Stimulated activated CD4-positive, alpha-beta T cell treated with anti-CD3 and anti-CD28 coated beads, Interleukin-15, amount 100 ng/mL, for 24 hours (primary cell): ENCODE measurements around the gene VSIG4.
"Not testable (repeated sequence)": the region's sequence is repeated elsewhere in the genome, so short reads cannot be mapped to it uniquely, and the experiment has no call there.

Experiments
- DNase-seq: peaks from one replicate; pipeline ENCODE4 v3.0.0-alpha.2; 2020

VSIG4 gene

DNA sequence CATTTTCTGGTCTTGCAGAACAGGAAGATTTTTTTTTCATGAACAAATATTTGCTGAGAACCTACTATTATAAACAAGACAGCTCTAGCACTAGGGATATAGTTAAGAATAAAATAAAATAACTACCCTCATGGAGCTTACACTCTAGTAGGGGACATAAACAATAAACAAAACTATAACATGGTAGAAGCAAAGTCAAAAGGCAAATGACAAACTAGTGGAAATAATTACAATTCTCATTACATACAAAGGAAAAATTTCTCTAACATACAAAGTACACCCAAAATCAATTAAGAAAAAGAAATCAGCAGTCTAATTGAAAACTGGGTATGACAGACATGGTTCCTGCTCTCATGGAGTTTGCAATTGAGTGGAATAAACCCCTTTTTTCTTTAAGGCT lies 32.0 kb downstream of the VSIG4 start:
- DNase-seq: no peak

DNA sequence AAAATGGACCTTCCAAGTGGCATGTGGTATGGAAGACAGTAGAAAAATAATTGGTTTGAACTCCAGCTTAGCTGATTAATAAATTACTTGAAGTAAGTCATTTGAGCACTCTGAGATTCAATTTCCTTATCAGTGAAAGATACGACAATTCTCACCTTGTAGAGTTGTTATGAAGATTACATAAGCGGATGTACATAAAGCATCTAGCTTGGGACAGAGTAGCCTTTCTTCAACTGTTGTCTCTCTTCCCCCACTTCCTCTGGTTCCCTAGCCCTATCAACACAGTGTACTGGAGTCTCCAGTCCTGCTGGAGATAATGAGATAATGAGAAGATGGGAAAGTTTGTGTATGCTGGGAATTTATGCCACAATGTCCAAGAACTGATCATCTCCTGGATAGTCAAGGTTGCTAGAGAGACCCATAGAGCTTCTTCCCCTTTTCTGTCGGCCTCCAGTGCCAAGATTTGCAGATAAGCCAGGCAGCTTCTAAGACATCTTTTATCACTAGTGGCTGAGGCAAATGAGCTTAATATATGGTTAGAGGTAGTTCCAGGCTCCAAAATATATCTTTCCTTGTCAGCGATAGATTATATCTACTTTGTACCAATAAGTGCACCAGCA lies 33.9 kb downstream of the VSIG4 start:
- DNase-seq: no peak

- DNase-seq: no peak
These were observed 34.7 kb downstream of the VSIG4 start for GRCh38 chrX:66004928-66005829.

DNA sequence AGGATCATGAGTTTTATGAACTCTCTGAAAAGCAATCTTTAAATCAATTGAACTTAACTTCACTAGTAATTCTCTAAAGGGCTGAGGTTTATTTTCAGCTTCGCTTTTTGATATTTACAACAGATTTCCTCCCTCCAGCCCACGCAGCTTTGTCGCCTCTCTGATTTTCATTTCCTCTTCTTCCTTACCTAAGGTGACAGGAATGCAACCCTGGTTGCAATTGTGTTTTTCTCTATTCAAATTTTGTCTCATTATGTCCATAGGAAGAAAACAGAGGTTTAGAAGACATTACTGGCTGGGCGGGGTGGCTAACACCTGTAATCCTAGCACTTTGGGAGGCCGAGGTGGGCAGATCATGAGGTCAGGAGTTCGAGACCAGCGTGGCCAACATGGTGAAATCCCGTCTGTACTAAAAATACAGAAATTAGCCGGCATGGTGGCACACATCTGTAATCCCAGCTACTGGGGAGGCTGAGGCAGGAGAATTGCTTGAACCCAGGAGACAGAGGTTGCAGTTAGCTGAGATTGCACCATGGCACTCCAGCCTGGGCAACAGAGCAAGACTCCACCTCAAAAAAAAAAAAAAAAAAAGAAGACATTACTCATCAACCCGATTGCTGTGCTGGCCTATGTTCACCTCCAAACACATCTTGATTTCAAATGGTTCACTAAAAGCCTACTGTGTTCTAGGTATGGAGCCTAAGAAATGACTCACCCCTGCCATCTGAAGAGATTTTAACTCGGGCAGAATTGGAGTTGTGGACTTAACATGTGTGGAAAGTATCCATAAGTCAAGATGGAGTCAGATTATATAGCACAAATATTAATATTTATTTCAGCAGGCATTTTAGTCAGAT lies 36.8 kb downstream of the VSIG4 start:
- no peak for DNase-seq

DNA sequence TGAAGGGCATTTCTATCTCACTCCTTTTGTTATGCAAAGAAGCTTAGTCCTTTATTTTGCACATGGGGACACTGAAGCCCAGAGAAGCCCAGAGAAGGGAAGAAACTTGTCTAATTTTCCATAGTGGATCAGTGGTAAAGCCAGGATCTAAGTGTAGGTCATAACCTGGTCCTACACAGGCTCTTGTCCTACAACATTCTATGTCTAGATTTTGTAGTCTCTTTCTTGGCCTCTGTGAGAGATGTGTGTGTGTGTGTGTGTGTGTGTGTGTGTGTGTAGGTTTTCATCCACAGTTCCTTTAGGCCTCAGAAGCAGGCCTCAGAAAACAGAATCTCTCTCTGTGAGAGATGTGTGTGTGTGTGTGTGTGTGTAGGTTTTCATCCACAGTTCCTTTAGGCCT lies 38.3 kb downstream of the VSIG4 start:
- DNase-seq: no peak

DNA sequence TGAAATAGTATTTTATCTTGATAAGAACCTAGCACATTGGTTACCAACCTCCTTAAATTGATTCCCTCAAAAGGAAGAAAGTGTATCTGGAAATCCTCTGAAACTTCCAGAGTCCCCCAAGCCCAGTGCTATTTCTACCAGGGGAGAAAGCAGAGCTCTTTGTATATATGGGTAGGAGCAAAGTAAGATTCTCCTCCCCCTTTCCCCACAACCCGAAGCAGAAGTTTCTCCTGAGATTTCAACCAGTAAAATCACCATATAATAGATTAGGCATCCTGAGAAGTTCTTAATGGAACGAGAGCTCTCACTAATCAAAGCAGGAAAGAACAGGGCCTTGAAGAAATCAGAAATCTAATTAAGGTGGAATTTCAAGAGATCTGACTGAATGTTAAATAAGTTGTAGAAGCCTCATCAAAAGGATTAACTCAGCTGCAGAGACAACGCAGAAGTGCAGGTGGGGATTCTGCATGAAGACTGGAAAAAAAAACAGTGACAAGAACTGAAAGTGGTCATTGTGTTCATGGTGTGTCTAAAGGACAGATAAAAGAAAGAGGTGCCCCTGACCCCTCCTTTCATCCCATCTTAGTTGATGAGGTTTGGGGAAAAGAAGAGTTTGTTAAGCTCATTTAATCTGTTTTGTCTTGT lies 39.1 kb downstream of the VSIG4 start:
- DNase-seq: no peak

GRCh38 chrX:66000178-66000577 lies 39.7 kb downstream of the VSIG4 start:
- no peak for DNase-seq

DNA sequence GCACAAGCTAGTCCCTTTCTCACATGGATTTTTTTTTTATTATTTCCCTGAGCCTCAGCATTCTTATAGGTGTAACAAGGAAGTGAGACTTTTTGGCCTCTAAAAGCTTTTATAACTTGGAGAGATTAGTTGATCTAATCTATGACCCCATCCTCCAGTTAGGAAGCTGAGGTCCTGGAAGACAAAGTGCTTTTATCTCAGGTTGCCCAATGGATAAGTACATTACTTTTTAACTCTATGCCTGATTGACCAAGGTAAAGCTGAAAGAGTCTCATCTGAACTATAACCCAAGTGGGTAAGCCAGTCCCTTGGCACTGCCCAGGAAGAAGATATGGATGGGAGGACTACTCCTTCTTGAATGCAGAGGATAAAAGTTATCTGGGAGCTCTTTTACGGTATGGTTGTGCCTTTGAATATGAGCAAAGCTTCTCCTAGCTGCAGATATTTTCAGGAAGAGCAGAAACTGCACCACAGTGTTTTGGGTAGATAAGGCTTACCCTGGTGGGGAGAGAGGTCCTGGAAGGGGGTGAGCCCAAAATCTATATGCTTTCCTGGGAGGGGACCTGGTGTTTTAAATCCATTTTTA lies 40.2 kb downstream of the VSIG4 start:
- no peak for DNase-seq

DNA sequence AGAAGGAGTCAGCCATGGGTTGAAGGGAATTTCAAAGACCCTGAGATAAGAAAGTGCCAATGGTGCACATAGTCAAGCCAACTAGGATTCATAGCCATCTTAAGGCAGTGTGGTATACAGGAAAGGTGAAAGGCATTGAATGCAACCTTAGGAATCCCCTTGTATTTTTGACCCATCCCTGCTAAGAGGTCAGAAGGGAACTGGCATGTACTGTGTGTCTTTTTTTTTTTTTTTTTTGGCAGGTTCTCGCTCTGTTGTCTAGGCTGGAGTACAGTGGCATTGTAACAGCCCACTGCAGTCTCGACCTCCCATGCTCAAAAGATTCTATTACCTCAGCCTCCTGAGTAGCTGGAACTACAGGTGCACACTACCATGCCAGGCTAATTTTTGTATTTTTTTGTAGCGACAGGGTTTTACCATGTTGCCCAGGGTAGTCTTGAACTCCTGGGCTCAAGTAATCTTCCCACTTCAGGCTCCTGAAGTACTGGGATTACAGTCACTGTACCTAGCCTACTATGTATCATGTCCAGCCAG lies 40.8 kb downstream of the VSIG4 start:
- no peak for DNase-seq

- no peak for DNase-seq
These were observed 41.7 kb downstream of the VSIG4 start for GRCh38 chrX:65997978-65998717.

DNA sequence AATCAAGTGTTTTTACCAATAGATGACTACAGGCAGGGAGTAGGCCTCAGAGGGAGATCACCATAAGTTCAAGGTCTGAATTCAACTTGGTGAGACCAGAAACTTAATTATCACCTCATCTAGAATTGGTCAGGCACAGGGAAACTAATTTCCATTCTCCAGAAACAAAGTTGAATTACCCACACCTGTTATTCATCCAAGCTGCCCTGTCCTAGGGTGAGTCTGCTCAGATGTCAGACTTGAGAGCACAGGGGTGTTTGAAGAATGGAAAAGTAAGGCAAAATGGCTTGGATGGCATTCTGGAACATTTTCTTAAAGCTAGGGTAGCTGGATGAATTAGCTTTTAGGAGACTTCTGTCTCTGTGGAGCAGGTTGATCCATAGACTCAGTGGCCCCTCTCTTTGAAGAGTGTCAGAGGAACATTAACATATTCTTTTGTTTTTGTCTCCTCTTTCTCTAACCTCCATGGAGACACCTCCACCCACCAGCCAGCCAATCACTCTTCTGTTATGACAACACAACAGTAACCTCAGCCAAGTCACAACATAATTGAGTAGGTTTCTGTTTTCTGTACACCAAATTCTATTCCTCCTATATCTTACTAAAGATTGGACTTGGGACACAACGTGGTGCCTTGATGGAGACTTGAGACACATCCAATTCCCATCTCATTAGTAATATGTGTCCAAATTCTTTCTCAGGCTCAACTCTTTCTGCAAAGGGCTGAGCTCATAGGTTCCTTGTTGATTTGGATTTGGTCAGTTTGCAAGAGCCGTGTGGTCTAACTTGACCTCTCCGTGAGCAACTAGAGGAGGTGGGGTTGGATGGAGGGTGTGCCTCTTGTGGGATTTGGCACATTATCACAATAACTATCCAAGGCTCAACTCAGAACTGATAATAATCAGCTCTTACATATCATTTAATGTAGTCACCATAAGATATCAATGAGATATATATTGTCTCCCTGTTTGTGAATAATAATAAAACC lies 45.1 kb downstream of the VSIG4 start:
- DNase-seq: no peak

- DNase-seq: no peak
These were observed 45.9 kb downstream of the VSIG4 start for GRCh38 chrX:65993915-65994460.

DNA sequence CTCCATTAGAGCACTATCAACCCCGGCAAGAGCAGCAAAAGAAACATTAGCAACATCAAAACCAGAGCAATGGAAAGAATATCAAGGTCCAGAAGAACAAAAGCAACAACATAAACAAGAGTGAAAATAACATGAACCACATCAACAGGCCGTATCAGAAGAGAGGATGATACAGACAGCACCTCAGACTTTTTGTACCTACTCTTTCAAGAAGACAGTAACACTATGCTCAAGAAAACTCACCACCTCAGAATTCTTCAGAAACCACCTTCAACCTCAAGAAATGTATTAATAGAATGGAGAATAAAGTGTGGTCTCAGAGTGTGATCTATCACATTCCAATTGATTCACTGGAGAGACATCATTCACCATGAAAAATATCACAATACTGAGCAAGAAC lies 46.5 kb downstream of the VSIG4 start:
- no peak for DNase-seq

DNA sequence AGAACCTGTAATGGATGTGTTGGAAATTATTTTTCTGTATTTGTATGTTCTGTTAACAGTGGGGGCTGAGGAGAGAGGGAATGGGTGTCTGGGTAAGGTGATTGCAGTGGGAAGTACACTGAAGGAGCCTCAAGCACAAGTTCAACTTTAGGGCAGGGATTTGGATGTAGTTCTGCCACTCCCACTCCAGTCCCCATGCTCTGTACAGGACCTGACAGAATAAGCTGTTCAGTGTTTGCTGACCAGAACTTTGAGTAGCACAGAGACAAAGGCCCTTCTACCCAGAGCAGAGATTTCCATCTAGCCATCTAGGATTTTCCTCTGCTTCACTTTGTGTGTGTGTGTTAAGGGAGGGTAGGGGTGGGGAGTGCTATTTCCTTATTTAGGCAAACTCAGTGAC lies 49.2 kb downstream of the VSIG4 start:
- DNase-seq: no peak

- no peak for DNase-seq
These were observed 52.1 kb downstream of the VSIG4 start for GRCh38 chrX:65987811-65988210.

GRCh38 chrX:65985922-65986588 lies 53.8 kb downstream of the VSIG4 start:
- peak; percentile 55 for DNase-seq

DNA sequence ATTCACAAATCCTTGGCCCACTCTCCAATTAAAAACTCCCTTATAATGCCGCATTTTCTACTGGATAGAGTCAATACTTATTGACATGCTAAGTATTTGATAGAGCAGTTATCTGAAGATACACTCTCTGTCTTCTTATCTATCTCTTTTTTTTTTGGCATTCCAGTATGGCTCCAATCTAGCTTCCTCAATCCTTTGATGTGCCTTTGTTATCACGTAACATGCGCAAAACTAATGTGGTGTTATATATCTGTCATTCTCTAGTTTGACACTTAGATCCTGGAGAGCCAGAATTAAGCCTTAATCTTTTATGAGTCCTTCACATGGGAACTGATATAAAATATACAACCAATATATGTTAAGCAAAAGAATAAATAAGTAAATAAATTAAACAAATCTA lies 54.7 kb downstream of the VSIG4 start:
- no peak for DNase-seq

DNA sequence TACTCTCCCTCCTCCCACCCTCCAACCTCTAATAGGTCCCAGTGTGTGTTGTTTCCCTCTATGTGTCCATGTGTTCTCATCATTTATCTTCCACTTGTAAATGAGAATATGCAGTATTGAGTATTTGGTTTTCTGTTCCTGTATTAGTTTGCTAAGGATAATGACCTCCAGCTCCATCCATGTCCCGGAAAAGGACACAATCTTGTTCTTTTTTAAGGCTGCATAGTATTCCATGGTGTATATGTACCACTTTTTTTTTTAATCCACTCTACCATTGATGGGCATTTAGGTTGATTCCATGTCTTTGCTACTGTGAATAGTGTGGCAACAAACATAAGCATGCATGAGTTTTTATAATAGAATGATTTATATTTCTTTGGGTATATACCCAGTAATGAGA lies 62.7 kb downstream of the VSIG4 start:
- DNase-seq: not testable (repeated sequence)

DNA sequence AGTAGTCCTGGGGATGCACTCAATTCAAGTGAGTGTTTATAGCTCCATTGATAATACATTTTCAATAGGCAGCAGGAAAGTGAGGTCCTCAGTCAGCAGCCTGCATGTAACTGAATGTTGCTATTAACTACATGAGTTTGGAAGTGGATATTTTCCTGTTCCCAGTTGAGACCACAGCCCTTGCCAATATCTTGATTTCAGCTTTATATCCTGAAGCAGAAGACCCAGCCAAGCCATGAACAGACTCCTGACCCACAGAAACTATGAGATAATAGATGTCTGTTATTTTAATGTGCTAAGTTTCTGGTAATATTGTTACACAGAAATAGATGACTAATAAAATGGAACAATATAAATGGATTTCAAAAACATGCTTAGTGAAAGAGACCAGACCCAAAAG lies 63.7 kb downstream of the VSIG4 start:
- no peak for DNase-seq
